Endometrial microvascular endothelial cells (primary cell): ENCODE measurements around the gene SH3GL1. TPM values are rescaled to one million over a fixed set of nuclear protein-coding genes. Genes with fewer than 3 reads are reported as not detected.
"Not testable (repeated sequence)": the region's sequence is repeated elsewhere in the genome, so short reads cannot be mapped to it uniquely, and the experiment has no call there.

ENCODE experiments used
- in situ Hi-C: cut with HindIII; loops from 2 replicates; pipeline ENCODE4 v1.10.0; 2017; ENCODE audit warnings: low sequenced_read_pairs, low pct_unique_long_range_greater_than_20kb; ENCODE audit errors: inconsistent ontology term
- total RNA-seq: library from RNA; depleted of rRNA; stranded (reverse); fragments of >200 nt; gene quantifications from one replicate; pipeline ENCODE4 v1.2.3, GENCODE V29; 2015; ENCODE audit errors: inconsistent ontology term

The SH3GL1 gene
- total RNA-seq, 1 donor from 2014 or later, result 128 TPM

- in situ Hi-C loops, result not testable (repeated sequence)
Observed at GRCh38 chr19:4328991-4329681, 71.2 kb downstream of the SH3GL1 start.

GRCh38 chr19:4328243-4328990, 71.9 kb downstream of the SH3GL1 start:
- in situ Hi-C loops, result no loop called here

- in situ Hi-C loops, result no loop called here
Observed at GRCh38 chr19:4327877-4328242, 72.5 kb downstream of the SH3GL1 start.

- in situ Hi-C loops, result no loop called here
Observed at GRCh38 chr19:4327252-4327876, 73.0 kb downstream of the SH3GL1 start.

GRCh38 chr19:4326837-4327251, 73.5 kb downstream of the SH3GL1 start:
- in situ Hi-C loops, result no loop called here

GRCh38 chr19:4326215-4326836, 74.0 kb downstream of the SH3GL1 start:
- in situ Hi-C loops, result no loop called here

- in situ Hi-C loops, result no loop called here
Observed at GRCh38 chr19:4324228-4324627, 76.1 kb downstream of the SH3GL1 start.

- in situ Hi-C loops, result no loop called here
Observed at GRCh38 chr19:4323692-4324091, 76.7 kb downstream of the SH3GL1 start.

GRCh38 chr19:4322942-4323665, 77.2 kb downstream of the SH3GL1 start:
- in situ Hi-C loops, result no loop called here

- in situ Hi-C loops, result no loop called here
Observed at GRCh38 chr19:4320419-4320818, 79.9 kb downstream of the SH3GL1 start.

- in situ Hi-C loops, result no loop called here
Observed at GRCh38 chr19:4319067-4319718, 81.2 kb downstream of the SH3GL1 start.

- in situ Hi-C loops, result no loop called here
Observed at GRCh38 chr19:4318460-4318859, 81.9 kb downstream of the SH3GL1 start.

- in situ Hi-C loops, result no loop called here
Observed at GRCh38 chr19:4316956-4317355, 83.4 kb downstream of the SH3GL1 start.

- in situ Hi-C loops, result no loop called here
Observed at GRCh38 chr19:4313847-4314490, 86.4 kb downstream of the SH3GL1 start.
